SH-SY5Y (cell line): Measurements from ENCODE around the gene IL10.

Source experiments
- GATA2 ChIP-seq: IDR thresholded peaks from 2 replicates; pipeline ENCODE4 v1.6.1; 2011; ENCODE audit warnings: mild to moderate bottlenecking, low read depth, low read length
- GATA3 ChIP-seq: IDR thresholded peaks from 2 replicates; pipeline ENCODE4 v1.6.1; 2011; ENCODE audit warnings: low read depth, mild to moderate bottlenecking, low read length, moderate library complexity

GRCh38 chr1:206745301-206745700, 27.0 kb downstream of the IL10 start:
- no peak for TF ChIP-seq GATA3
- TF ChIP-seq GATA2, result no peak
